CD4-positive, CD25-positive, alpha-beta regulatory T cell (primary cell): Measurements from ENCODE around the gene DHRS11. TPM values are rescaled to one million over a fixed set of nuclear protein-coding genes. Genes with fewer than 3 reads are reported as not detected.
"Not testable (repeated sequence)": the region's sequence is repeated elsewhere in the genome, so short reads cannot be mapped to it uniquely, and the experiment has no call there.

Experiments
- ATAC-seq, 2 donors: fragments of 150-1000 bp; cut with Tn5 transposase; one replicate each; pipeline ENCODE4 v1.10.0; 2021; ENCODE audit warnings: low read depth in 2 of 2, moderate number of reproducible peaks in 2 of 2, moderate library complexity in 1 of 2
- DNase-seq, 3 donors: peaks; one replicate each; pipeline versions ENCODE4 v3.0.0 to v3.0.0-alpha.2; 2012 to 2022; ENCODE audit warnings: mixed read lengths in 1 of 3
- H3K27ac ChIP-seq: one replicate; pipeline ENCODE4 v1.7.0; 2013; ENCODE audit warnings: mild to moderate bottlenecking, low read length; ENCODE audit not compliant: insufficient read depth, poor library complexity, severe bottlenecking
- H3K27me3 ChIP-seq: one replicate; pipeline ENCODE4 v1.7.0; 2013; ENCODE audit warnings: low read length; ENCODE audit not compliant: control insufficient read depth, insufficient read depth
- H3K36me3 ChIP-seq: one replicate; pipeline ENCODE4 v1.7.0; 2013; ENCODE audit warnings: mild to moderate bottlenecking, low read length, moderate library complexity; ENCODE audit not compliant: control insufficient read depth, insufficient read depth
- H3K4me1 ChIP-seq: 2 replicates; pipeline ENCODE4 v1.7.0; 2013; ENCODE audit warnings: mild to moderate bottlenecking, low read length; ENCODE audit not compliant: insufficient read depth, control insufficient read depth, poor library complexity, severe bottlenecking
- H3K4me3 ChIP-seq: one replicate; pipeline ENCODE4 v1.7.0; 2013; ENCODE audit warnings: low read depth, mild to moderate bottlenecking, low read length, moderate library complexity
- H3K9me3 ChIP-seq, 2 experiments: 1 replicate in 1 of 2; 2 replicates in 1 of 2; pipeline ENCODE4 v1.7.0; 2013; ENCODE audit warnings: low read length in 2 of 2, mild to moderate bottlenecking in 1 of 2, moderate library complexity in 1 of 2; ENCODE audit not compliant: control insufficient read depth in 2 of 2
- H3K27ac Mint-ChIP-seq, 3 donors: one replicate each; pipeline ENCODE4 v1.8.0; 2020 to 2022; ENCODE audit warnings: mild to moderate bottlenecking in 3 of 3, mixed read lengths in 3 of 3, moderate library complexity in 2 of 3
- H3K27me3 Mint-ChIP-seq: one replicate; pipeline ENCODE4 v1.8.0; 2022; ENCODE audit warnings: mild to moderate bottlenecking, mixed read lengths
- H3K36me3 Mint-ChIP-seq: one replicate; pipeline ENCODE4 v1.8.0; 2020; ENCODE audit warnings: mixed read lengths
- H3K4me1 Mint-ChIP-seq, 4 donors: one replicate each; pipeline ENCODE4 v1.8.0; 2020 to 2022; ENCODE audit warnings: mixed read lengths in 4 of 4, mild to moderate bottlenecking in 1 of 4
- H3K4me3 Mint-ChIP-seq, 4 donors: one replicate each; pipeline ENCODE4 v1.8.0; 2020 to 2022; ENCODE audit warnings: mild to moderate bottlenecking in 4 of 4, mixed read lengths in 4 of 4, moderate library complexity in 3 of 4
- H3K9me3 Mint-ChIP-seq, 7 donors: one replicate each; pipeline ENCODE4 v1.8.0; 2020 to 2022; ENCODE audit warnings: mixed read lengths in 7 of 7, mild to moderate bottlenecking in 3 of 7, moderate library complexity in 2 of 7
- polyA plus RNA-seq, 4 donors: library from polyadenylated mRNA; unstranded; fragments of 300-500 nt; fragmentation: Illumina TruSeq; gene quantifications; one replicate each; pipeline ENCODE4 v1.2.3, GENCODE V29; 2021
- total RNA-seq: library from RNA; stranded (reverse); gene quantifications from one replicate; pipeline ENCODE4 v1.2.3, GENCODE V29; 2022

The DHRS11 gene
- total and polyA plus RNA-seq, 5 donors from 2014 or later, result 3.3 to 5.5 (median 4.7) TPM

DNA sequence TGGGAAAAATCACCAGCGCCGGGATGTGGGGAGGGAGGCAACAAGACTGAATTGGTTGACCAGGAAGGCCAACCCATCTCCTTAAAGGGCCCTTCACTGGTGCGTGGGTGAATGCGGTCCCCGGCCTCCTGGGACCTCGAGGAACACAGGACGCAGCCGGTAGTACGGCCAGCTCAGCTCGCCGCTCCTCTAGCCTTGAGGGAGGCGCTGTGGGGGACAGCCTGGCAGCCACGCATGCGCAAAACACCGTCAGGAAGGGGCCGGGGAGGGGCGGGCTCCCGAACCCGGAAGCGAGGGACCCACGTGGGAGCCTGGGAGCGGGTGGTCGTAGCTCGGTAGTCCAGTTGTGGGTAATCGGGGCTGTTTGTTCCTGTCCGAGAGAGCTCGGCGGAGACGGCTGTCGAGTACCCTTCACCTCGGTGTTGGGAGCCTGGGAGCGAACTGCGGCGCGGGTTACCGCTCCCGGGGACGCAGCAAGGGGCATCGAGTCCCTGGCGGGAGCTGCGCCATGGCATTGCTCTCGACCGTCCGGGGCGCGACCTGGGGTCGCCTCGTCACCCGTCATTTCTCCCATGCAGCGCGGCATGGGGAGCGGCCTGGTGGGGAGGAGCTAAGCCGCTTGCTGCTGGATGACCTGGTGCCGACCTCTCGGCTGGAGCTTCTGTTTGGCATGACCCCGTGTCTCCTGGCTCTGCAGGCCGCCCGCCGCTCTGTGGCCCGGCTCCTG is 9.8 kb downstream of the DHRS11 start, which contains the start of gene MRM1:
MRM1 (plus strand) TSS at position 281 of the 727 bp plus-strand sequence; CDS start at position 509, 228 bp downstream.
- no peaks in the 10 kb centered on the region for H3K36me3 Mint-ChIP-seq
- H3K4me1 Mint-ChIP-seq, result peaks cover 4 to 48% (median 38%) of the 10 kb centered on the region in 4 donors
- Histone ChIP-seq H3K27ac (peak within 1 kb of the TSS; percentile 77), H3K9me3 (no peaks in the 10 kb centered on the region), H3K4me3 (peak within 1 kb of the TSS; percentile 85), H3K27me3 (no peaks in the 10 kb centered on the region), H3K4me1 (peaks cover 27% of the 10 kb centered on the region), H3K36me3 (no peaks in the 10 kb centered on the region)
- H3K27me3 Mint-ChIP-seq, result no peaks in the 10 kb centered on the region
- peak within 1 kb of the TSS; percentile 94 to 97 (median 96) for H3K27ac Mint-ChIP-seq
- ATAC-seq, result peak; percentile 77 to 78
- DNase-seq, result peak; percentile 82 to 91 (median 89)
- peaks cover 0 to 2% (median 0%) of the 10 kb centered on the region in 7 donors for H3K9me3 Mint-ChIP-seq
- peak within 1 kb of the TSS; percentile 83 to 96 (median 94) for H3K4me3 Mint-ChIP-seq

DNA sequence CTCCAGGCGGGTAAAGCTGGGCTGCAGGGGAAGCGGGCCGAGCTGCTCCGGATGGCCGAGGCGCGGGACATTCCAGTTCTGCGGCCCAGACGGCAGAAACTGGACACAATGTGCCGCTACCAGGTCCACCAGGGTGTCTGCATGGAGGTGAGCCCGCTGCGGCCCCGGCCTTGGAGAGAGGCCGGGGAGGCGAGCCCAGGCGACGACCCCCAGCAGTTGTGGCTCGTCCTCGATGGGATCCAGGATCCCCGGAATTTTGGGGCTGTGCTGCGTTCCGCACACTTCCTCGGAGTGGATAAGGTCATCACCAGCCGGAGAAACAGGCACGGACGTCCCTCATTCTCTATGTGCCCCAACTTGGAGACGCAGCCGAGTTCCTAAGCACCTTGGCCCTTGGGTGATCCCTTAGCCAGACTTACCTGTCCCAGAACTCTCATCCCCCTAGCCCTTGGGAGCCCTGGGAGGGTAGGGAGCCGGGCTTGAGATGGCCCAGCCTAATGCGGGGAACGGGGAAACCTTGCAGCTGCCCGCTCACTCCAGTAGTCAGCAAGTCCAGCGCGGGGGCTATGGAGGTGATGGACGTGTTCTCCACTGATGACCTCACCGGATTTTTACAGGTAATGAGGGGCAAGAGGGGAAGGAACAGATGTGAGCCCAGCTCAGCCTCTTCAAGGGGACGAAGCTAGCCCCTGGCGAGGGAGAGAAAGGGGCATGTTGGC is 10.5 kb downstream of the DHRS11 start:
- H3K27ac Mint-ChIP-seq, result peak overlapping the region in 2 of 3 donors; percentile 69 to 97
- peak in 1 of 2 donors; percentile 9 for ATAC-seq
- H3K27me3 Mint-ChIP-seq, result no peaks in the 10 kb centered on the region
- DNase-seq, result peak in 1 of 3 donors; percentile 35
- peaks cover 0 to 2% (median 0%) of the 10 kb centered on the region in 7 donors for H3K9me3 Mint-ChIP-seq
- Histone ChIP-seq H3K4me1 (peaks cover 27% of the 10 kb centered on the region), H3K36me3 (no peaks in the 10 kb centered on the region), H3K9me3 (no peaks in the 10 kb centered on the region), H3K27ac (peak overlapping the region; percentile 77), H3K4me3 (peak overlapping the region; percentile 85), H3K27me3 (no peaks in the 10 kb centered on the region)
- no peaks in the 10 kb centered on the region for H3K36me3 Mint-ChIP-seq
- H3K4me1 Mint-ChIP-seq, result peaks cover 4 to 48% (median 38%) of the 10 kb centered on the region in 4 donors
- H3K4me3 Mint-ChIP-seq, result peak overlapping the region; percentile 83 to 96 (median 94)

DNA sequence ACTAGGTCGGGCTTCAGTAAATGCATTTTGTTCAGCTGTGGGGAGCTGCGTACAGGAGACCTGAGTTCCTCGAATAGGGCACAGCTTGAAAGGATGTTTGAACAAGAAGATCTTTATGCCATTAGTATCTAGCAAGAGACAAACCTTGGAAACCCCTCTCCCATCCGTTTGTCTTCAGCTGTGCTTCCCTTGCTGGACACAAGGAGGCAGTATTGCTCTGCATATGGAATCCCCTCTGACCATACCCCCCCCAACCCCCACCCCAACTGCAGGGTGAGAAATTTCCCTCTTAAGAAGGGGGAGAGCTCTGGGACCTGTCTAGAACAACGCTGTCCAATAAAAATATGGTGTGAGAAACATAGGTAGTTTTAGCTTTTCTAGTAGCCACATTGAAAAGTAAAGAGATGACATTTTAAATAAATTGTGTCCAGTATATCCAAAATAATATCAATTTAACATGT is 11.3 kb downstream of the DHRS11 start:
- H3K9me3 Mint-ChIP-seq, result peaks cover 0 to 2% (median 0%) of the 10 kb centered on the region in 7 donors
- Histone ChIP-seq H3K4me1 (peaks cover 27% of the 10 kb centered on the region), H3K27ac (no peak overlapping the region), H3K4me3 (peak overlapping the region; percentile 85), H3K9me3 (no peaks in the 10 kb centered on the region), H3K36me3 (no peaks in the 10 kb centered on the region), H3K27me3 (no peaks in the 10 kb centered on the region)
- ATAC-seq (peak; percentile 22 to 37), DNase-seq (peak; percentile 60 to 76 (median 60))
- H3K36me3 Mint-ChIP-seq, result no peaks in the 10 kb centered on the region
- H3K27ac Mint-ChIP-seq, result peak overlapping the region in 2 of 3 donors; percentile 69 to 97
- H3K4me1 Mint-ChIP-seq, result peaks cover 4 to 50% (median 36%) of the 10 kb centered on the region in 4 donors
- no peaks in the 10 kb centered on the region for H3K27me3 Mint-ChIP-seq
- peak overlapping the region; percentile 83 to 96 (median 94) for H3K4me3 Mint-ChIP-seq

DNA sequence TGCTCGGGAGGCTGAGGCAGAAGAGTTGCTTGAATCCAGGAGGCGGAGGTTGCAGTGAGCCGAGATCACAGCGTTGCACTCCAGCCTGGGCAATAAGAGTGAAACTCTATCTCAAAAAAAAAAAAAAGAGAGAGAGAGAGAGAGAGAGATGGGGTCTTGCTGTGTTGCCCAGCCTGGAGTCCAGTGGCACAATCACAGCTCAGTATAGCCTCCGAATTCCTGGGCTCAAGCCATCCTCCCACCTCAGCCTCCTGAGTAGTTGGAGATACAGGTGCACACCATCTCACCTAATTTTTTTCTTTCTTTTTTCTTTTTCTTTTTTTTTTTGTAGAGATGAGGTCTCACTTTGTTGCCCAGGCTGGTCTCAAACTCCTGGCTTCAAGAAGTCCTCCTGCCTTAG is 13.3 kb downstream of the DHRS11 start:
- not testable (repeated sequence) for H3K9me3 ChIP-seq, DNase-seq, H3K36me3 ChIP-seq, H3K4me3 ChIP-seq, H3K27ac Mint-ChIP-seq, H3K27me3 Mint-ChIP-seq, H3K36me3 Mint-ChIP-seq, ATAC-seq, H3K27ac ChIP-seq, H3K9me3 Mint-ChIP-seq, H3K27me3 ChIP-seq
- H3K4me3 Mint-ChIP-seq, result peak overlapping the region in 2 of 4 donors; percentile 61 to 75
- H3K4me1 ChIP-seq, result peaks cover 27% of the 10 kb centered on the region
- H3K4me1 Mint-ChIP-seq, result peaks cover 4 to 54% (median 37%) of the 10 kb centered on the region in 4 donors

DNA sequence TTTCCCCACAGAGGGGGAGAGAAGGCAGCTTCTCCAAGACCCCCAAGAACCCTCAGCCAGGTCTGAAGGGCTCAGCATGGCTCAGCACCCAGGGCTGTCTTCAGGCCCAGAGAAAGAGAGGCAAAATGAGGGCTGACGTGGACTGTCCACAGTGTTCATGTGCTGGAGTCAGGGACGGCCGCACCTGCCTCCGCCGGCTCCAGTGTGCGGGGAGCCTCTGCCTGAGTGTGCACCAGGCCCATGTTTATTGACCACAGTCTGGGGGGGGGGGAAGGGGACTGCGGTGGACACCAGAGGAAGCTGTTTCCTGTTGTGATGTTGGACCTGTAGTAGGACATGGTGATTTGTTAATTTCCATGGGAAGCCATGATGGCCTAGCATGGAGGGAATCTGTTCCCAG is 16.6 kb downstream of the DHRS11 start:
- H3K27me3 ChIP-seq, result no peaks in the 10 kb centered on the region
- DNase-seq (no peak), ATAC-seq (no peak)
- no peaks in the 10 kb centered on the region for H3K36me3 ChIP-seq
- no peaks in the 10 kb centered on the region for H3K9me3 ChIP-seq
- no peaks in the 10 kb centered on the region for H3K27me3 Mint-ChIP-seq
- H3K4me1 Mint-ChIP-seq, result peaks cover 4 to 33% (median 19%) of the 10 kb centered on the region in 4 donors
- H3K4me1 ChIP-seq, result peaks cover 8% of the 10 kb centered on the region
- H3K9me3 Mint-ChIP-seq, result no peaks in the 10 kb centered on the region
- H3K27ac Mint-ChIP-seq, result peak overlapping the region in 2 of 3 donors; percentile 48 to 52
- H3K4me3 ChIP-seq, result no peak overlapping the region
- H3K36me3 Mint-ChIP-seq, result peaks cover 4% of the 10 kb centered on the region
- no peak overlapping the region for H3K27ac ChIP-seq
- peak overlapping the region in 1 of 4 donors; percentile 34 for H3K4me3 Mint-ChIP-seq

DNA sequence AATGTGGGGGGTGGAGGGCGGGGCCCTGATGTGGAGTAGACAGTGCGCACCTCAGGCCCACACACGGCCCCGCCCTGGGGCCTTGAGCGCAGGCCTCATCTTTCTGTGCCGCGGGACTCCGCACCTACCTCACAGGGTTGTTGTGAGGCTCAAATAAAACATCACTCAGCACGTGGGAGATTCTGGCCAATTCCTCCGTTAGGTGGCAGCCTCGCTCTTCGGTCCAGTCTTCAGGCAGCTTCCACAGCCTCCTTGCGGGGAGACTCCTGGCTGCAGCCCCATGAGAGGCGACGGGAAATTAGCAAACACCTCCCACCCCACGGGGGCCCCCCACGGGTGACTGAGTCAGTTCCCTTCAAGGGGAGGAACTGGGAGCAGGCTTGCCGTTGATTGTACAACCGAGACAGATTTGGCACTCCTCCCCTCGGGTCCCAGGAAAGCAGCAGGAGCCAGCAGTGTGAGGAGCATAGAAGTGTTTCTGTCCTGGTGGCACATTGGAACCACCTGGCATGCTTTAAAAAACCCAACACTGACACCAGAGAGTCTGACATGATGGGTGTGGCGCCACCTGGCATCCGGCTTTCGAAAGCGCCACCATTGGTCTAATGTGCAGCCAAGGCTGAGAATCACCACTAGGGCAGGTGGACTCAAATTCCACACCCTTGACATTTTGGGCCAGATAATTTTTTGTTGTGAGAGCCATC is 17.3 kb downstream of the DHRS11 start:
- H3K4me1 ChIP-seq, result peaks cover 3% of the 10 kb centered on the region
- peaks cover 4 to 28% (median 17%) of the 10 kb centered on the region in 4 donors for H3K4me1 Mint-ChIP-seq
- H3K4me3 Mint-ChIP-seq, result no peak overlapping the region
- H3K9me3 Mint-ChIP-seq, result no peaks in the 10 kb centered on the region
- no peaks in the 10 kb centered on the region for H3K27me3 ChIP-seq
- H3K27ac Mint-ChIP-seq, result no peak overlapping the region
- H3K27ac ChIP-seq, result no peak overlapping the region
- H3K27me3 Mint-ChIP-seq, result no peaks in the 10 kb centered on the region
- no peaks in the 10 kb centered on the region for H3K36me3 ChIP-seq
- H3K4me3 ChIP-seq, result no peak overlapping the region
- peaks cover 4% of the 10 kb centered on the region for H3K36me3 Mint-ChIP-seq
- DNase-seq (peak in 1 of 3 donors; percentile 36), ATAC-seq (peak in 1 of 2 donors; percentile 18)
- no peaks in the 10 kb centered on the region for H3K9me3 ChIP-seq

DNA sequence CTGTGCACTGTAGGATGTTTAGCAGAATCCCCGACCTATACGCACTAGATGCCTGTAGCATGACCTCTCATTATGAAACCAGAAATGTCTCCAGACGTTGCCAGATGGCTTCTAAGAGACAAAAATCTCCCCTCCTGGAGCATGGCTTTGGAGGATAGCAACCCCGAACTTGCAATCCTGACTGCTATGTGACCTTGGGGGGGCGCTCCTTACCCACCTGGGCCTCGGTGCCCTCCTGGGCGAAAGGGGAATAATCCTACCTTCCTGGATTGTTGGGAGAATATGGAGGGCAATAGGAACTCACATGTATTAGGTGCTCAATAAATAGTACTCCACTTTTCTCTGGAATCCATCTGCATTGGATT is 17.8 kb downstream of the DHRS11 start:
- Histone ChIP-seq H3K4me3 (no peak overlapping the region), H3K9me3 (no peaks in the 10 kb centered on the region), H3K27ac (no peak overlapping the region), H3K4me1 (peaks cover 3% of the 10 kb centered on the region), H3K36me3 (no peaks in the 10 kb centered on the region), H3K27me3 (no peaks in the 10 kb centered on the region)
- DNase-seq, result no peak
- ATAC-seq, result no peak
- no peak overlapping the region for H3K4me3 Mint-ChIP-seq
- peaks cover 4% of the 10 kb centered on the region for H3K36me3 Mint-ChIP-seq
- H3K27ac Mint-ChIP-seq, result no peak overlapping the region
- H3K9me3 Mint-ChIP-seq, result no peaks in the 10 kb centered on the region
- H3K27me3 Mint-ChIP-seq, result no peaks in the 10 kb centered on the region
- H3K4me1 Mint-ChIP-seq, result peaks cover 4 to 22% (median 12%) of the 10 kb centered on the region in 4 donors
